ENCODE measurements around the gene CDK5R1.
"Not testable (repeated sequence)": the region's sequence is repeated elsewhere in the genome, so short reads cannot be mapped to it uniquely, and the experiment has no call there.

Gene CDK5R1

DNA sequence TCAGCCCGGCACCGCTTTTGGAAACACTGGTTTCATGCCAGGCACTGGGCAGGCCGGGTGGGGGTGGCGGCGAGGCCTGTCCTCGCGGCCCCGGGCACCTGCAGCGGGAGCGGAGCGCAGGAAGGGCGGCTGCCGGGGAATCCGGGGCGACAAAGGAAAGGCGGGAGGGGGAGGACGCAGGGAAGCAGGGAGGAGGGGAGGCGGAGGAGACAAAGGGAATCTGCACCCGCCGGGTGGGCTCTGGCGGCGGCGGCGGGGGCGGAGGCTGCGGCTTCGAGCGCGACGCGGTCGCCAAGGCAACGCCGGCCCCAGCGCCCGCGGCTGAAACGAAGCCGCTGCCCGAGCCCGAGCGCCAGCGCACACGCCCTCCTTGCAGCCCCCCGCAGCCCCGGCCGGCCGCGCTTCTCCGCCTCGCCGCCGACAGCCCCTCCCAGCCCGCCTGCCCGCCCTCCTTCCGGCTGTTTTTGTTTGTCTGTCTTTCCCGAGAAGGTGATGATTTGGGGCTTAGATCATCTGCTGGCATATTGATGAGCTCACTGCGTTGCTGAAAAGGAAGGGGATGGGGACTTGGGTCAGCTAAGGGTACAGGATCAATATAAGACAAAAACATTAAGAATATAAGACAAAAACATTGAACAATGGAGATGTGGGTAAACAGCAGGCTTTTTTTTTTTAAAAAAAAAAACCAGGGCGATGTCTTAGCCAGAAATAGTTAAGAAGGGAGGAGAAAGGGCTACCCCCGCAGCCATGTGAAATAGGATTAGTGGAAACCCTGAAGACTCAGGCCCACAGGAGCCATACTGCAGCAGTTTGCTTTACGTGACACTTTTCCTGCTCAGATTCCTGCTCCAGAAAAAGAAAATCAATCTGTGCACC, 32.7 kb downstream of the CDK5R1 start:
- DNase-seq, result peak; percentile 77

DNA sequence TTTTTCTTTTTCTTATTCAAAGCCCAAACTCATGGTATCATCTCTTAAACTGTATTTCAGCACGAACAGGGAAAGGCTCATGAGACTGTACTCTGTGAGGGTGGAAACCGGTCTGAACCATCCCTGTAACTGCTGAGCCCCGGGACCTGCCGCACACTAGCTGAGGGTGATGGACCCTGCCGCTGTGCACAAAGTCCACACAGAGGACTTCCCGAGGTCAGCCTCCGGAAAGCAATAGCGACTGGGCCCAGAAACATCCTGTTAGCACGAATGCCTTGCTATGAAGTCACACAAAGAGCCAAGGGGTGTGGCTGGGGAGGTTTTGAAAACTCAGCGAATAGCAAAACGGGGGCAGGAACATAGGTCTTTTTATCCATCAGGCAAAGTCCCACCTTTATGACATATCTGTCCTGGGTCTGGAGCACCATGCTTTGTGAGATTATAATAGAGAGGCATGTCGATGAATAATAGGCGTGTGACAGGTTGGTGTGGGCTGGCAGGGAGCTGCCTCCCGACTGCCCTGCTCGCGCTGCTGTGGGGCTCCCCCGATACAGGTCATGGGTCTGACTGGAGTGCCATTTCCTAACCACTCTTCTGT, 33.4 kb downstream of the CDK5R1 start:
- DNase-seq, result peak; percentile 64

DNA sequence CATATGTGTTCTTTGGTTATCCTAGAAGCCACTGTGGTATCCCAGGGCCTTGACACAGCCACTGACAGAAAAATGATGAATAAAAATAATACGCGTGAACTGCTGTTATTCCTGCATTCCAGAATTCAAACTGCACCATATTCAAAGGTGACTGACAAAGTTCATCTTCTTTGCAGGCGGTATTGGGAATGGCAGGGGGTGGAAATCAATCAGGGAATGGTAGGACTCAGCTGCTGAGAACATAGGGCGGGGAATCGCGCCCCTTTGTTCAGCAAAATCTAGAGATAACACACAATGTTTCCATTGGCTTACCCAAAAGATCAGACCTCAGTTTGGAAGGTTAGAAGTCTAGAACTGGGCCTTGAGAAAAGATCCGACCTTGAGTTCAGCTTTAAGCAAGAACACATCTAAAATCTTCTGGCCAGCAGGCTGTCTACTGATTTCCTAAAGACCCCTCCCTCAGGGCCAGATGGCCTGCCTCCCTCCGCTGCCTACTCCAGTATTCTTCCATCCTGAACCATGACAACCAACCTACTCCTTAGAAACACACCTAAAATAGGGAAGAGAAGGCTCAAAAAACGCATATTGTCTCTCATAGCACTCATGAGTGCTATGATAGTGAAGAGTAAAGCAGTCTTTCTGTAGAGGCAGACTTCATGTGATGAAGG, 34.1 kb downstream of the CDK5R1 start:
- no peak for DNase-seq

- no peak for DNase-seq
Measured at GRCh38 chr17:32523017-32523680, 36.4 kb downstream of the CDK5R1 start.

GRCh38 chr17:32523827-32524552, 37.2 kb downstream of the CDK5R1 start:
- DNase-seq, result no peak

DNA sequence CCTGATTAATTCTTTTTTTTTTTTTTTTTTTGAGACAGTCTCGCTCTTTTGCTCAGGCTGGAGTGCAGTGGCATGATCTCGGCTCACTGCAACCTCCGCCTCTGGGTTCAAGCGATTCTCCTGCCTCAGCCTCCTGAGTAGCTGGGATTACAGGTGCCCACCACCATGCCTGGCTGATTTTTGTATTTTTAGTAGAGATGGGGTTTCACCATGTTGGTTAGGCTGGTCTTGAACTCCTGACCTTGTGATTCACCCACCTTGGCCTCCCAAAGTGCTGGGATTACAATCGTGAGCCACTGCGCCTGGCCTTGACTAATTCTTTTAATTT, 37.7 kb downstream of the CDK5R1 start:
- not testable (repeated sequence) for DNase-seq

DNA sequence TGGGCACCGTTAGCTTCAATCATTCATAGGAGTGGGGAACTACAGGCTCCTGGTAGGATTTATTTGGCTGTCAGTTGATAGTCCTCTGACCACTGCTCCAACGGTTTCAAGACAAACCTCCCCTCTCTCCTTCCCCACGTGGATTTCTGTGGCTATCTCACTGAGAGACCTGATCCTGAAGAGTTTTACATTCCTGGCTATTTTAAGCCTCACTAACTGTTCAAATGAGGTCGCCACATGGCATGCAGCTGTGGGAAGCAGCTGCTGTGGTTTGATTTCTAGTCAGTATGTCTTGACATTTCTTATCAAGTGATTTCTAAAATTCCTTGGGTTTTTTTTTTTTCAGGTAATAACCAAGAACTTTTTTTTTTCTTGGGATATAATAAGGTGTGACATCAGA, 38.3 kb downstream of the CDK5R1 start:
- DNase-seq, result no peak

DNA sequence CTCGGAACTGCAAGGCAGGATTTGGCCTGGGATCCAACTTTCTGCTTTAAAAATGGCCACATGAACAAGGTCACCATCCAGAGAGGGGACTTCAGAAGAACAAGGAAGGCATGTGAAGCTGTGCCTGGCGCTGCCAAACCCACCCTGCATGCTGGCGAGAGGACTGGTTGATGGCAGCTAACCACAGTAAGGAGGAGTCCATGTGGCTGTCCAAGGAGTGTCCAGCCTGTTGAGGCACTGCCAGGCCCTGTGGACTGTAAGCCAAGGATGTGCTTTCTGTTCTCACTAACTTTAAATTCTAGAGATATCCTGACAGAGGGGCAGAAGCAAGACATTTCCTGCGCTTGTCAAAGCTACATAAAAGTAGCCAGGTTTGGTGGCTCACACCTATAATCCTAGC, 40.4 kb downstream of the CDK5R1 start:
- no peak for DNase-seq

GRCh38 chr17:32528825-32529224, 42.0 kb downstream of the CDK5R1 start:
- no peak for DNase-seq

DNA sequence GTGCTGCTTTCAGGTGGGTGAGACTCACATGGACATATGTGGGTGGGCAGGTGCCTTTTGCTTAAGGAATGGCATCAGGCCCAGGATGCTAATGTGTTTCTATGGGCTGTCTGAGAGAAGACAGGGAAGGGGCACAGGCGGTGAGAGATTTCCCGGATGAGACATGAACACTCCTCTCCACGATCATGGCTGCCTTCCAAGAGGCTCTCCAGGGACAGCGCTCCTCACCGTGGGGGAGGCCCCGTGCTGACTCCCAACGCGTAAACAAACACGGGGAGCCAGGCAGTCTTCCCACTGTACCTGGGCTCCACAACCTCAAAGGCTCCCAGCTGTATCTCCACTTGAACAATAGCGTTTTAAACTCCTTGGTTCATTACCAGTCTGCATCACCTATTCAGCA, 42.8 kb downstream of the CDK5R1 start:
- DNase-seq, result peak; percentile 11

DNA sequence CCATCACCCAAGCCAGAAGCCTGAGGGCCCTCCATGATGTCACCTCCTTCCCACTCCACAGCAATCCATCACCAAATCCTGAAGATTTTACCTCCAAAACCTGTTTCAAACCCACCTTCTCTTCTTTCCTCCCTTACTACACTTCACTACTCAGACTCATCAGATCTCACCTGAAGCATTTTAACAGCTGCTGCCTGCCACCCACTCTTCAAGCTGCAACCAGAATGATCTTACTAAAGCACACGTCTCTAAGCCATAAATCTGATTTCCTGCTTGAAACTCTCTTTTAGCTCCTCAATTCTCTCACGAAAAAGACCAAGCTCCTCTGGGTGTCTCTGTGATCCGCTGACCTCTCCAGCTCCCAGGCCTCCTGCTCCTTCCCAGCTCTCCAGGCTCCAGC, 46.5 kb downstream of the CDK5R1 start:
- no peak for DNase-seq

- no peak for DNase-seq
Measured at GRCh38 chr17:32536736-32537643, 50.2 kb downstream of the CDK5R1 start.

All from NCI-H510A (cell line).